Daoy (cell line): ENCODE data around the gene SEPSECS. TPM values are rescaled to one million over a fixed set of nuclear protein-coding genes. Genes with fewer than 3 reads are reported as not detected.

Experiments used
- DNase-seq: peaks from one replicate; pipeline ENCODE4 v3.0.0-alpha.2; 2015; ENCODE audit warnings: low read depth
- total RNA-seq: library from RNA; depleted of rRNA; stranded (reverse); fragments of >200 nt; shearing (Covaris generic); gene quantifications from 2 replicates; pipeline ENCODE4 v1.2.3, GENCODE V29; 2014

SEPSECS gene
- total RNA-seq, 1 experiment from 2014 or later = 7.4 TPM

- DNase-seq = no peak
These were observed 4.3 kb downstream of the SEPSECS start for GRCh38 chr4:25155947-25156346.

- DNase-seq = no peak
These were observed 5.5 kb downstream of the SEPSECS start for GRCh38 chr4:25154594-25155265.

GRCh38 chr4:25146076-25146475 is 14.2 kb downstream of the SEPSECS start:
- DNase-seq = no peak

- peak; percentile 6 for DNase-seq
These were observed 15.3 kb downstream of the SEPSECS start for GRCh38 chr4:25144870-25145481.

DNA sequence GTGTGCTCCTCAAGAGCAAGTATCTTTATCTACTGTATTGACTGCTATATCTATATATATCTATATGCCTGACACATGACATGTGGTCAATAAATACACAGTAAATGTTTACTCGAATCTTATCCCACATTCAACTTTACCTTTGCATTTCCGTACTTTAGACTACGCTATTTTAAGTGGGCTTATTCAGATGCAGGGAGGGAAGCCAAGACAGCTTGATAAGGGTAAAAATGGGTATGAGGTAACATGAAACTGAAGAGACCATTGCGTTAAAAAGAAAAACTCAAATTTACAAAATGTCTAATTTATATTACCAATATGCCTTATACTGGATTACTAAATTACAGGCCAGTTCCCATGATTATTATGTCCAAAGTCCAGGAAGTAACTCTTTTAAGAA is 17.8 kb downstream of the SEPSECS start:
- DNase-seq = no peak

GRCh38 chr4:25141592-25141991 is 18.7 kb downstream of the SEPSECS start:
- DNase-seq = no peak

- no peak for DNase-seq
These were observed 27.1 kb downstream of the SEPSECS start for GRCh38 chr4:25133132-25133531.

DNA sequence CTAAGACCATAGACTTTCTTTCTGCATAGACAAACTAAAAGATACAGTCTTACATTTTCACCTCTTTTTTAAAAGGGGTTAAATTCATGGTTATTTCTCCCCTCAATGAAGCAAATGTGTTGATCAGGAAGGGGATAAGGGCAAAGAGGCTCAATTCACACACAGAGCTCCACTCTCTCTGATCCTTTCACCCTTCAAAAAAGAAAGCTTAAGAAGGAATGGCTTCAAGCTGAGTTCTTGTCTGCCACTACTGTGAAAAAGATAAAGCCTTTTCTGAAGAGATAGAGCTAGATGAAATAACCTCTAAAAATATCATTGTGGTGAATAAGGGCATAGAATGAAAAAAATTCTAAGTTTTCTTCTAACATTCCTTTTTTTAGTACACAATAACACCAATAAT is 28.3 kb downstream of the SEPSECS start:
- no peak for DNase-seq

DNA sequence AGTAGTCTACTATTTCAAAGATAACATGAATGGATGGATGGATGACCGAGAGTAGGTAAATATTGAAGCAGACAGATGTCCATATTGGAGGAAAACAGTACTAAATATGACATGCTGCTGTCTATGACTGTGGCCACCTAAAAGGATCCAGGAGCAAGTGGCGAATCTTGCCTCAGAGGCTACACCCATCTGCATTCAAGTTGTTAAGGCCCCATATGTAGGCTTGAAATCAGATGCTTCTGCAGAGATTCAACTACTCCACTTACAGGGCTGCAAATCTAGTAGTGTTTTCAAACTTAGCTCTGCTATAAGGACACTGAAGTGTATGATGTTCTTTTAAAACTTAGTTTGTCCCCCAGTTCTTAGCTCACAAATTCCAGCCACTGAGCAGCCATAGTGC is 28.9 kb downstream of the SEPSECS start:
- DNase-seq = no peak

DNA sequence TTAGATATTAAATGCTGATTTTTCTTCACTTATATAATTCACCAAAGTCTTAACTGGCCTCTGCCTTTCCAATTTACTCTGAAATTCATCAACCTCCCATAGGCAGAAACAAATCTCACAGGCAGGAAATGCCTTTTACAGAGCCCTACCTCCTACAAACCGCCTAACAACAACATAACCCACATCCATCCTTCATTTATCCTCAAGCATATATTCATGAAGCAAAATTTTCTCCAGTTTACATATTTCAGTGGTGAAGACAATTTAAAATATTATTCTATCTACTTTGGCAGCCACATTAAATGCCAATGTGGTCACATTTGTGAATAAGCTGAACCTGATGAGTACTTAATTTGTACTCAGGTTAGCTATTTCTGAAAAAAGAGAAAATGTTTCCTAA is 30.3 kb downstream of the SEPSECS start:
- DNase-seq = no peak

DNA sequence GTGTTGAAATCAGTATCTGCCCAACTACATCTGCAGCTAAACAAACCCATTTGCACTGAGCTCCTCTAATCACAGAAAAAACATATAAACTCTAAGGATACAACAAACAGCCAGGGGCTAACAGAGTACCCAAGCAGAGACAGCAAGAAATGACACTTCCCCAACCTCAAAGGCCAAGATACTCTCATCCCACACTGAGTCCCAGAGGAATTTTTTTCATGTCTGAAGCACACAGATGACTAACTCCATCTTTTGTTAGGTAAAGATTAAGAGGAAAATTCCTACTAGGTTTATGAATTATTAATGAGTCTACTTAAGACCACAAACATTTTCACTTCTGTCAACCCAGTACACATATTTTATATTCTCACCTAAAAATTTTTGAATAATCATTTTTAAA is 31.6 kb downstream of the SEPSECS start:
- no peak for DNase-seq

- DNase-seq = no peak
These were observed 37.0 kb downstream of the SEPSECS start for GRCh38 chr4:25123236-25123635.

- DNase-seq = no peak
These were observed 39.9 kb downstream of the SEPSECS start for GRCh38 chr4:25120146-25120940.

GRCh38 chr4:25117716-25118472 is 42.4 kb downstream of the SEPSECS start:
- no peak for DNase-seq

- no peak for DNase-seq
These were observed 43.0 kb downstream of the SEPSECS start for GRCh38 chr4:25117274-25117673.

GRCh38 chr4:25113915-25114904 is 46.0 kb downstream of the SEPSECS start:
- peak; percentile 65 for DNase-seq

- DNase-seq = no peak
These were observed 47.3 kb downstream of the SEPSECS start for GRCh38 chr4:25112995-25113380.

DNA sequence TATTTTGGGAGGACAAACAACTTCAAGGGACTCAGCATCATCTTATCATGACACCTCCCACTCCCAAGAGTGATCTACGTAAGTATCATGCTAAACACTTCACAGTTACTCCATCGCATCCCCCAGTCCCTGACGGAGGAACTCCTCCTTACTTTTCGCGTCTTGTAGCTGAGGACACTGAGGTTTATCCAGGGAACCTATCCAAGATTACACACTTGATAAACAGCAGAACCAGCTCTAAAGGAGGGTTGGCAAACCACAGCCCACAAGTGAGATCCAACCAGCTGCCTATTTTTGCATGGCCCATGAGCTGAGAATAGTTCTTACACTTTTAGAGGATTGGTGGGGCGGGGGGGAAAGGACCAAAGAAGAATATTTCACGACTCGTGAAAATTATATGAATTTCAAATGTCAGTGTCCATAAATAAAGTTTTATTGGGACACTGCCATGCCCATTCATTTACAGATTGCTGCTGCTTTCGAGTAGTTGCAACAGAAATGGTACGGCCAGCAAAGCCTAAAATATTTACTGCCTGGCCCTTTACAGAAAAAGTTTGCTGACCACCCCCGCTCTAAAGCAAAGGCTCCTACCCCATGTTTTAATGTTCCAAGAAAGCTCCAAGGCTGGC is 47.8 kb downstream of the SEPSECS start:
- no peak for DNase-seq

GRCh38 chr4:25111648-25112196 is 48.5 kb downstream of the SEPSECS start:
- DNase-seq = no peak
